D721Med (cell line): Measurements from ENCODE around the gene SEL1L3.

Experiments used
- DNase-seq: peaks from one replicate; pipeline ENCODE4 v3.0.0; 2011; ENCODE audit warnings: low spot score; ENCODE audit not compliant: insufficient read length
- FAIRE-seq: peaks from 2 replicates; lab custom pipeline; 2011; peaks lifted over from hg19 to GRCh38; lab: Jason Lieb, UNC
- TF ChIP-seq, protein P1 (sequence below): IDR thresholded peaks from 2 replicates; pipeline ENCODE4 v1.5.1; 2012; ENCODE audit warnings: mild to moderate bottlenecking, control low read depth; ENCODE audit not compliant: insufficient read depth; ENCODE audit errors: missing control alignments

Gene SEL1L3

DNA sequence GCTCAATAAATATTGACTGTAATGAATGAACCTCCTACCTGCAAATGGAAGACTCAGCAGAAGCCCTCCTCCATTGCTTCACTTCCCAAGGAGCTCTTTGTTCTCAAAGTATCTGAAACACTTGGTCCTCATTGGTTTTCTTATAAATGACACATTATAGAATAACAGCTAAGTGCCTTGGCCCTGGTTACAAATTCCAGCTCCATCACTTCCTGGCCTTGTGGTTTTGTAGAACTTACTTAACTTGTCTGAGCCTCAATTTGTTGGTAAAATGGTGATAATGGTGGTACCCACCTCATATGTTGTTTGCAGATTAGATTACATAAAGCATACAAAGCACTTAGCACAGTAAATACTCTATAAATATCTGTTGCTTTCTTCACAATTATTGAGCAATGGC, 26.0 kb upstream of the SEL1L3 start:
- no peak for DNase-seq
- TF ChIP-seq, protein P1, sequence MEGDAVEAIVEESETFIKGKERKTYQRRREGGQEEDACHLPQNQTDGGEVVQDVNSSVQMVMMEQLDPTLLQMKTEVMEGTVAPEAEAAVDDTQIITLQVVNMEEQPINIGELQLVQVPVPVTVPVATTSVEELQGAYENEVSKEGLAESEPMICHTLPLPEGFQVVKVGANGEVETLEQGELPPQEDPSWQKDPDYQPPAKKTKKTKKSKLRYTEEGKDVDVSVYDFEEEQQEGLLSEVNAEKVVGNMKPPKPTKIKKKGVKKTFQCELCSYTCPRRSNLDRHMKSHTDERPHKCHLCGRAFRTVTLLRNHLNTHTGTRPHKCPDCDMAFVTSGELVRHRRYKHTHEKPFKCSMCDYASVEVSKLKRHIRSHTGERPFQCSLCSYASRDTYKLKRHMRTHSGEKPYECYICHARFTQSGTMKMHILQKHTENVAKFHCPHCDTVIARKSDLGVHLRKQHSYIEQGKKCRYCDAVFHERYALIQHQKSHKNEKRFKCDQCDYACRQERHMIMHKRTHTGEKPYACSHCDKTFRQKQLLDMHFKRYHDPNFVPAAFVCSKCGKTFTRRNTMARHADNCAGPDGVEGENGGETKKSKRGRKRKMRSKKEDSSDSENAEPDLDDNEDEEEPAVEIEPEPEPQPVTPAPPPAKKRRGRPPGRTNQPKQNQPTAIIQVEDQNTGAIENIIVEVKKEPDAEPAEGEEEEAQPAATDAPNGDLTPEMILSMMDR, result no peak
- no peak for FAIRE-seq

DNA sequence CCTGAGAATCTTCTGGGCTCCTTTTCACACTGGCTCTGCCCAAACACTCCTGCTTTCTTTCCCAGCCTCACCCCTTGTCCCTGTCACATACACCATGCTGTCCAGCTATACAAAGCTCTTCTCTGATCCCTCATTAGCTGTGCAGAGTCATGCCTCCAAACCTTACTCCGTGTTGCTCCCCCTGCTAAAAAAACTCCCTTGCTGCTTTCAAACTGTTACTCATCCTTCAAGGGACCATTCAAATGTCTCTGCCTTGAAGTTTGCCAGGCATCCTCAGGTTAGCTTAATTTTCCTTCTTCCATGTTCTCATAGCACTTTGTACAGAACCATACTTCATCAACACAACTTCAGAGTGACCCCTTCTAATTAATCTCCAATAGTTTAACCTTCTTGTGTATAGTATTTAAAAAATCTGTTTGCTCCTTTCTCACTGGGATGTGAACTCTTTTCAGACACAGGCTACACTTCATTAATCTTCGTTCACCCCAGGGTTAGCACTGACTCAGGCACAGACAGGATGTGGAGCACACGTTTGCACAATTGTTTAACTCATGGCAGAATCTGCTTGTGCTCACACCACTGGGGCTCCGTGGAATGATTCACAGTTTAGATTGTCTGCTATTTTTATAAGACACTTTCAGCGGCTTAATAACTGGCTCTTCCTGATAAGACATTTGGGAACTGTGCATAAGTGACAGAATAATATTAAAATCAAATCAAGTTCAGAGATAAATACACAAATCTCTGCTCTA, 21.4 kb upstream of the SEL1L3 start:
- FAIRE-seq (no peak), DNase-seq (no peak)
- TF ChIP-seq, protein P1, result no peak

DNA sequence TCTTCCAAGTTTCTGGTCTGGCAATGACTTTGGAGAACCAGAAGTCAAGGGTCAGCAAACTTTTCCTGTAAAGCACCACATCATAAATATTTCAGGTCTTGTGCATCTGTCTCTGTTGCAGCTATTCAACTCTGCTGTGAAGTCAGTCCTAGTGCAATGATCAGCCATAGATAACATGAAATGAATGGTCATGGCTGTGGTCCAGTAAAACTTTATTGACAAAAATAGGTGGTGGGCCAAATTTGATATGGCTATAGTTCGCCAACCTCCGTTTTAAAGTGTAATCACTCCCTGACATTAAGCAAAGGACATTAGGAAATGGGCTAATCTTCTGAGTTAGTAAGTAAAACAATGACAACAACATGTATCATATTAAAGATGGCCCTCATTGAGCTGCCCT, 20.8 kb upstream of the SEL1L3 start:
- TF ChIP-seq, protein P1, result no peak
- FAIRE-seq (no peak), DNase-seq (no peak)

DNA sequence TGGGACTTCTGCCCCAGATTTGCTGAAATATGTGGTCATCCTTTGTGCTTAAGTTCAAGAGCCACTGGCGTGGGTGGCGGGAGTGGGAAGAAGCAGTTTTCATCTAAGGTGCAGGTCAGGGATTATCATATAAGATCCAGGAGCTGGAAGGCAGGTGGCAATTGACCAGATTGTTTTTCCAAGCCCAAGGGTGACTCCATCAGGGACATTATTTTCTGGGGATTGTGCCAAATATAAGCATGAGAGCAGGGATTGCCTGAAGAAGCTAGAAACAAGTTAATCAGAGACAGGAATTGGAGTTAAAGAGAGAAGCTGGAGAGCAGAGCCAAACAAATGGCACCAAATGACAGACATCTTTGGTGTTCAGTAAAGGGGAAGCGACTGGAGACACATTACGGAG, 19.4 kb upstream of the SEL1L3 start:
- TF ChIP-seq, protein P1, result no peak
- no peak for DNase-seq
- FAIRE-seq, result no peak

DNA sequence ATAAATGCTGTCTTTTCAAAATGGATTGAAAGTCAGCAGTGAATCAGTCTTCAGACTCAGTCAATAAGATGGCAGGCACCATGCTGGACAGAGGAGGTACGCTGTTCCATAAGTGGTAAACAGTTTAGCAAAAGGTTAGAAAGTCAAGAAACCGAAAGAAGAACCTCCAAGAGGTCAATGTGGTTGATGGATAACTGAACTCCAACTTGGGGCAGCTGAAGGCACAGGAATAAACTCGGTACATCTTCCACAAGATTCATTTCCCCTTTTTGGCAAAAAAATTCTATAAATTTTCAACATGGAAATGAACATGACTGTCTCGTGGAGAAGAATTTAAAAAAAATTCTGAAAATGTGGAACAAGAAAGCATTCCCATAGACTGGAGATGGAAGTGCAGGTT, 18.4 kb upstream of the SEL1L3 start:
- no peak for DNase-seq
- FAIRE-seq, result no peak
- TF ChIP-seq, protein P1, result no peak

DNA sequence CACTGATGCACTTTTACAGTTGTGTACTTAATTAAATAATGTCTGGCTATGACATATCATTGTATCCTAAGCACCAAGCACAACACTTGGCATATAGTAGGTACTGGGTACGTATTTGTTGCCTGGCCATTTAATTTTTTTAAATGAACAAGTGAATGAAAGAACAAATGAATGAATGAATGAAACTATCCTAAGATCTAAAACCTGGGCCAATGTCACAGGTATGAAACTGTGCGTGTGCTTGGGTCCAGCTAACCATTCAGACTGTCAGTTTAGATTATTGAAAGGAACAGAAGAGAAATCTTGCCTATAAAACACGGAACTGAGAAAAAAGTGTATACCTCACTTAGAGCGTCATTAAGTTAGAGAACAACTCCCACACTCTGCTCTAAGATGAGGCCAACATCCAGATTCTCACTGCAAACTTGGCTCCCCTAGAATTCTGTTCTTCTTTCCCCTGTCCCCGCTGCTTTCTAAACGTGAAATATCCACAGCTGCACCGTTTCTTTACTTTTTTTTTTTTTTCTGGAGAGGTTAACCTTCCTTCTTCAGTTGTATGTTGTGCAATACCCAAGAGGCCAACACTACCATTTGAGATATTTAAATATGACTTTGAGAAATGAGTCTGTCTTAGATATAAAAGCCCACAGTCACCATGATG, 17.3 kb upstream of the SEL1L3 start:
- TF ChIP-seq, protein P1, result no peak
- no peak for DNase-seq
- FAIRE-seq, result no peak

DNA sequence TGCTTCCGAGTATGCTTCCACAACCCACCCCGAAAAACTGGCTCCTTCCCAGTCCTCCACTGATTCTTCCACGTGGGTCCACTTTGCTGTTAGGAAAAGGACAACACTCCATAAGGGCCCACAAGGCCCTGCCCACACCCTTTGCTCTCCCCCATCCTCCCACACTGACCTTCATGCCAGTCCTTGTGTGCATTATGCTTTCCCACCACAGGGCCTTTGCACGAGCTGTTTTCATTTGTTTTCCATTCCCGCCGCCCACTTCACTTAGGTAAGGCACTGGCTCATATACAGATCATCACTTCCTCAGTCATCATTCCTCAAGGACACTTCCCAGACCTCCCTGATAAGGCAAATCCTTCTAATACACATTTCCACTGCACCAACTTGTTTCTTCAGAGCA, 16.8 kb upstream of the SEL1L3 start:
- TF ChIP-seq, protein P1, result no peak
- no peak for FAIRE-seq

More for the DNA sequence above, 16.8 kb upstream of the SEL1L3 start:
- no peak for DNase-seq
